A549 (cell line): ENCODE results near the gene APOA1. TPM values are rescaled to one million over a fixed set of nuclear protein-coding genes. Genes with fewer than 3 reads are reported as not detected.

Source experiments
- ATAC-seq, 2 experiments: fragments of 200-7000 bp in 1 of 2; fragments of >200 bp in 1 of 2; cut with Nextera tagmentation in 1 of 2; cut with Tn5 transposase in 1 of 2; 3 replicates each; pipeline versions ENCODE4 v1.8.0 to v1.9.1; 2018 to 2020; ENCODE audit warnings: mild to moderate bottlenecking in 1 of 2, moderate library complexity in 1 of 2
- CTCF ChIA-PET: fragments of 300-600 bp; sonication (Branson Sonifier 250); formaldehyde crosslinking; extraction: SDS; loops from one replicate; lab custom pipeline; 2021; ENCODE audit warnings: antibody characterized with exemption, inconsistent platforms; lab: Yijun Ruan, JAX
- POLR2A ChIA-PET: fragments of 350-600 bp; formaldehyde crosslinking; extraction: SDS; loops from one replicate; lab custom pipeline; 2021; ENCODE audit warnings: antibody characterized with exemption, inconsistent platforms; lab: Yijun Ruan, JAX
- DNase-seq, 2 experiments: peaks; one replicate each; pipeline versions ENCODE4 v3.0.0 to v3.0.0-alpha.2; 2011 to 2016; ENCODE audit warnings: low read depth in 1 of 2, low spot score in 1 of 2
- FAIRE-seq: peaks from 2 replicates; lab custom pipeline; 2011; peaks lifted over from hg19 to GRCh38; lab: Jason Lieb, UNC
- H3K27ac ChIP-seq, 2 experiments: fragments of >200 bp; sonication (Bioruptor Twin); formaldehyde crosslinking; 3 replicates each; pipeline ENCODE4 v1.5.1; 2016 to 2017
- H3K4me1 ChIP-seq: fragments of >200 bp; sonication (Bioruptor Twin); formaldehyde crosslinking; 3 replicates; pipeline ENCODE4 v1.6.1; 2016
- H3K4me2 ChIP-seq: fragments of >200 bp; sonication (Bioruptor Twin); formaldehyde crosslinking; 3 replicates; pipeline ENCODE4 v1.6.1; 2016
- H3K4me3 ChIP-seq: fragments of >200 bp; sonication (Bioruptor Twin); formaldehyde crosslinking; 3 replicates; pipeline ENCODE4 v1.5.1; 2016
- H3K9me3 ChIP-seq: fragments of >200 bp; sonication (Bioruptor Twin); formaldehyde crosslinking; 3 replicates; pipeline ENCODE4 v1.6.1; 2016
- ATOH8 ChIP-seq: fragments of 250-450 bp; sonication (Bioruptor Pico); IDR thresholded peaks from 2 replicates; pipeline ENCODE4 v1.5.0; 2020; ENCODE audit warnings: low read depth, mild to moderate bottlenecking, moderate library complexity
- BCL3 ChIP-seq: fragments of >200 bp; sonication (Bioruptor Twin); formaldehyde crosslinking; IDR thresholded peaks from 3 replicates; pipeline ENCODE4 v1.6.1; 2016
- CBX2 ChIP-seq: fragments of 200-600 bp; sonication (generic); IDR thresholded peaks from 2 replicates; pipeline ENCODE4 v1.6.1; 2016; ENCODE audit warnings: low read depth, mild to moderate bottlenecking, borderline replicate concordance
- CHD2 ChIP-seq: fragments of 150-350 bp; IDR thresholded peaks from 2 replicates; pipeline ENCODE4 v1.6.1; 2014; ENCODE audit warnings: low read length; ENCODE audit not compliant: partially characterized antibody
- CHD4 ChIP-seq: fragments of 200-600 bp; sonication (generic); IDR thresholded peaks from 2 replicates; pipeline ENCODE4 v1.6.1; 2016; ENCODE audit warnings: antibody characterized with exemption, mild to moderate bottlenecking, borderline replicate concordance
- EHF ChIP-seq: fragments of 250-450 bp; sonication (Bioruptor Pico); IDR thresholded peaks from 2 replicates; pipeline ENCODE4 v1.5.0; 2020; ENCODE audit warnings: mild to moderate bottlenecking
- EHMT2 ChIP-seq: fragments of 200-600 bp; sonication (generic); IDR thresholded peaks from 2 replicates; pipeline ENCODE4 v1.6.1; 2016; ENCODE audit warnings: antibody characterized with exemption, low read depth, mild to moderate bottlenecking, moderate library complexity
- ESRRA ChIP-seq: fragments of 150-350 bp; IDR thresholded peaks from 2 replicates; pipeline ENCODE4 v1.6.1; 2014; ENCODE audit warnings: mild to moderate bottlenecking, low read length, borderline replicate concordance
- FOSB ChIP-seq: fragments of 250-450 bp; sonication (Bioruptor Pico); IDR thresholded peaks from 2 replicates; pipeline ENCODE4 v1.5.0; 2020; ENCODE audit warnings: mild to moderate bottlenecking, moderate library complexity
- FOXS1 ChIP-seq: fragments of 250-450 bp; sonication (Bioruptor Pico); IDR thresholded peaks from 2 replicates; pipeline ENCODE4 v1.5.0; 2020; ENCODE audit warnings: mild to moderate bottlenecking, moderate library complexity
- HOXA7 ChIP-seq: fragments of 250-450 bp; sonication (Bioruptor Pico); IDR thresholded peaks from 2 replicates; pipeline ENCODE4 v1.5.0; 2020; ENCODE audit warnings: mild to moderate bottlenecking, moderate library complexity
- HOXB5 ChIP-seq: fragments of 250-450 bp; sonication (Bioruptor Pico); IDR thresholded peaks from 2 replicates; pipeline ENCODE4 v1.5.0; 2020; ENCODE audit warnings: mild to moderate bottlenecking, moderate library complexity
- JUNB ChIP-seq: fragments of >200 bp; sonication (Bioruptor Twin); formaldehyde crosslinking; IDR thresholded peaks from 2 replicates; pipeline ENCODE4 v1.6.1; 2016
- KDM1A ChIP-seq: fragments of 200-600 bp; sonication (generic); IDR thresholded peaks from 2 replicates; pipeline ENCODE4 v1.6.1; 2016; ENCODE audit warnings: low read depth, mild to moderate bottlenecking
- MAFK ChIP-seq: fragments of 450-650 bp; IDR thresholded peaks from 2 replicates; pipeline ENCODE4 v1.6.1; 2014; ENCODE audit not compliant: partially characterized antibody
- MAX ChIP-seq: IDR thresholded peaks from 2 replicates; pipeline ENCODE4 v1.6.1; 2012
- MYC ChIP-seq: IDR thresholded peaks from 2 replicates; pipeline ENCODE4 v1.6.1; 2012; ENCODE audit warnings: mild to moderate bottlenecking, inconsistent platforms, low read length, improper control_type of control experiment, borderline replicate concordance
- NFE2L2 ChIP-seq: fragments of 150-350 bp; conservative IDR thresholded peaks from 2 replicates; pipeline ENCODE4 v1.6.1; 2014; ENCODE audit warnings: low read length
- NR3C1 ChIP-seq: fragments of >200 bp; sonication (Bioruptor Twin); formaldehyde crosslinking; IDR thresholded peaks from 3 replicates; pipeline ENCODE4 v1.6.1; 2017
- PHF8 ChIP-seq: fragments of 200-600 bp; sonication (generic); IDR thresholded peaks from 2 replicates; pipeline ENCODE4 v1.6.1; 2016; ENCODE audit warnings: low read depth, mild to moderate bottlenecking, antibody characterized with exemption, moderate library complexity, borderline replicate concordance
- POLR2A ChIP-seq: IDR thresholded peaks from 2 replicates; pipeline ENCODE4 v1.6.1; 2012; ENCODE audit warnings: mild to moderate bottlenecking, low read length
- RCOR1 ChIP-seq: fragments of 150-350 bp; IDR thresholded peaks from 2 replicates; pipeline ENCODE4 v1.6.1; 2014; ENCODE audit warnings: antibody characterized with exemption, low read length, low read depth
- SMC3 ChIP-seq: fragments of >200 bp; sonication (Bioruptor Twin); formaldehyde crosslinking; IDR thresholded peaks from 3 replicates; pipeline ENCODE4 v1.6.1; 2018; ENCODE audit warnings: inconsistent platforms
- USF2 ChIP-seq: fragments of 450-650 bp; IDR thresholded peaks from 2 replicates; pipeline ENCODE4 v1.6.1; 2014; ENCODE audit warnings: antibody characterized with exemption
- ZC3H11A ChIP-seq: fragments of 450-650 bp; IDR thresholded peaks from 2 replicates; pipeline ENCODE4 v1.6.1; 2014; ENCODE audit warnings: antibody characterized with exemption, mild to moderate bottlenecking
- ZFP36 ChIP-seq: fragments of 450-650 bp; IDR thresholded peaks from 2 replicates; pipeline ENCODE4 v1.6.1; 2014; ENCODE audit warnings: borderline replicate concordance; ENCODE audit not compliant: partially characterized antibody
- WGBS: methylation state at CpG from one replicate; pipeline ENCODE4 v1.1.6; 2017; ENCODE audit errors: missing lambda C conversion rate; 5-methylcytosine and 5-hydroxymethylcytosine counted together
- polyA plus RNA-seq, 4 experiments: library from polyadenylated mRNA; depleted of rRNA in 3 of 4; stranded (reverse); fragments of >200 nt; fragmentation: RNase III in 1 of 4; extraction: RNeasy Plus Mini Kit Qiagen cat#74134 plus additional on column Dnase treatment in 1 of 4; gene quantifications; 2 replicates in 3 of 4; 3 replicates in 1 of 4; pipeline ENCODE4 v1.2.3, GENCODE V29; 2011 to 2017

The APOA1 gene
- polyA plus RNA-seq, 2 of the 4 experiments (the other 2 are of a cell fraction) = 0.23 TPM; not detected in 1

GRCh38 chr11:116792869-116793771, 44.3 kb downstream of the APOA1 start:
- H3K4me1 ChIP-seq = 0 out of 3 replicates have a peak, but pooled peaks cover 6% of the 10 kb centered on the region
- no peak overlapping the region for H3K27ac ChIP-seq
- H3K9me3 ChIP-seq = no peaks in the 10 kb centered on the region
- no peak overlapping the region for H3K4me2 ChIP-seq
- no peak overlapping the region for H3K4me3 ChIP-seq
- POLR2A ChIA-PET = no interaction called here
- DNase-seq (no peak), FAIRE-seq (no peak)
- WGBS = 64% methylated on average over 8 of the region's 8 CpGs
- TF ChIP-seq EHMT2 (no peak), JUNB (no peak), PHF8 (no peak), FOXS1 (no peak), USF2 (no peak), HOXA7 (CRISPR knock-in tag) (no peak), BCL3 (no peak), CBX2 (no peak), NFE2L2 (no peak), POLR2A (no peak), CHD4 (no peak), CHD2 (no peak), KDM1A (no peak), EHF (CRISPR knock-in tag) (no peak), MAFK (no peak), NR3C1 (no peak), MAX (no peak), ATOH8 (CRISPR knock-in tag) (no peak), RCOR1 (no peak), FOSB (CRISPR knock-in tag) (no peak)
- TF ChIP-seq, all 56 proteins: peak for 0
- ATAC-seq = no peak
- CTCF ChIA-PET = interaction anchor here (0.7 to 8.8 kb wide), 8 partner anchors 15 to 433 kb away, joined by 3 to 114 read pairs (median 4); partner anchors contain the start of gene APOA1

- H3K27ac ChIP-seq = no peak overlapping the region
- POLR2A ChIA-PET = no interaction called here
- TF ChIP-seq SMC3 (no peak), EHF (CRISPR knock-in tag) (no peak), JUNB (no peak), FOSB (CRISPR knock-in tag) (no peak), CHD4 (no peak), ZC3H11A (no peak), MAFK (no peak), MAX (no peak), USF2 (no peak), ZFP36 (no peak), ESRRA (no peak), NFE2L2 (no peak), MYC (no peak), HOXB5 (CRISPR knock-in tag) (no peak)
- FAIRE-seq = no peak
- no peak overlapping the region for H3K4me2 ChIP-seq
- WGBS = 58% methylated on average over 8 of the region's 8 CpGs
- H3K4me1 ChIP-seq = 0 out of 3 replicates have a peak, but pooled peaks cover 6% of the 10 kb centered on the region
- CTCF ChIA-PET = interaction anchor here (1.0 to 8.8 kb wide), 8 partner anchors 9 to 434 kb away, joined by 3 to 114 read pairs (median 6); partner anchors contain the start of gene APOA1
- no peaks in the 10 kb centered on the region for H3K9me3 ChIP-seq
- DNase-seq = no peak
- no peak overlapping the region for H3K4me3 ChIP-seq
- no peak for ATAC-seq
These were observed 45.1 kb downstream of the APOA1 start for GRCh38 chr11:116792144-116792868.
